Progenitor cell of endocrine pancreas (in vitro differentiated cells): ENCODE data around the gene PAM. TPM values are rescaled to one million over a fixed set of nuclear protein-coding genes. Genes with fewer than 3 reads are reported as not detected.

Experiments
- DNase-seq: peaks from one replicate; pipeline ENCODE4 v3.0.0; 2021; ENCODE audit warnings: low spot score; ENCODE audit not compliant: unreplicated experiment
- H3K27ac Mint-ChIP-seq: 2 replicates; pipeline ENCODE4 v1.8.0; 2021; ENCODE audit warnings: mild to moderate bottlenecking, moderate library complexity, mixed read lengths
- H3K27me3 Mint-ChIP-seq: 2 replicates; pipeline ENCODE4 v1.8.0; 2021; ENCODE audit warnings: mixed read lengths
- H3K36me3 Mint-ChIP-seq: 2 replicates; pipeline ENCODE4 v1.8.0; 2022; ENCODE audit warnings: mixed read lengths; ENCODE audit not compliant: insufficient read depth
- H3K4me1 Mint-ChIP-seq: 2 replicates; pipeline ENCODE4 v1.8.0; 2021; ENCODE audit warnings: low read depth, mixed read lengths
- H3K4me3 Mint-ChIP-seq: 2 replicates; pipeline ENCODE4 v1.8.0; 2021; ENCODE audit warnings: low read depth, mild to moderate bottlenecking, moderate library complexity, mixed read lengths
- H3K9me3 Mint-ChIP-seq: 2 replicates; pipeline ENCODE4 v1.8.0; 2021; ENCODE audit warnings: low read depth, mixed read lengths
- total RNA-seq: library from RNA; stranded (reverse); gene quantifications from 2 replicates; pipeline ENCODE4 v1.2.1, GENCODE V29; 2021
- TF ChIP-seq, protein P1 (sequence below): fragments of 200-600 bp; sonication (generic); IDR thresholded peaks from one replicate; pipeline ENCODE4 v1.5.0; 2021; ENCODE audit warnings: antibody characterized with exemption, mild to moderate bottlenecking; ENCODE audit not compliant: unreplicated experiment

Gene PAM
- total RNA-seq, 1 donor from 2014 or later, result 111 TPM

DNA sequence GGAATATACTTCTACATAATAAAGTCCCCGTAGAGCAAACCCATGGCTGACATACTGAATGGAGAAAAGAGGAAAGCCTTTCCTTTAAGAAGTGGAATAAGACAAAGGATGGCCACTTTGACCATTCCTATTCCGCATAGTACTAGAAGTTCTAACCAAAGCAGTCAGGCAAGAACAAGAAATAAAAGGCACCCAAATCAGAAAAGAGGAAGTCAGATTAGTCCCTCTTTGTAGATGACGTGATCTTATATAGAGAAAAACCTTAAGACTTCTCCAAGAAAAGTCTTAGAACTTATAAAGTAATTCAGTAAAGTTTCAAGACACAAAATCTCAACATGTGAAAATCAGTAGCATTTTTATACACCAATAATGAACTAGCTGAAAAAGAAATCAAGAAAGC lies 231.0 kb downstream of the PAM start:
- no peaks in the 10 kb centered on the region for H3K27me3 Mint-ChIP-seq
- H3K9me3 Mint-ChIP-seq, result peaks cover 9% of the 10 kb centered on the region
- TF ChIP-seq, protein P1, sequence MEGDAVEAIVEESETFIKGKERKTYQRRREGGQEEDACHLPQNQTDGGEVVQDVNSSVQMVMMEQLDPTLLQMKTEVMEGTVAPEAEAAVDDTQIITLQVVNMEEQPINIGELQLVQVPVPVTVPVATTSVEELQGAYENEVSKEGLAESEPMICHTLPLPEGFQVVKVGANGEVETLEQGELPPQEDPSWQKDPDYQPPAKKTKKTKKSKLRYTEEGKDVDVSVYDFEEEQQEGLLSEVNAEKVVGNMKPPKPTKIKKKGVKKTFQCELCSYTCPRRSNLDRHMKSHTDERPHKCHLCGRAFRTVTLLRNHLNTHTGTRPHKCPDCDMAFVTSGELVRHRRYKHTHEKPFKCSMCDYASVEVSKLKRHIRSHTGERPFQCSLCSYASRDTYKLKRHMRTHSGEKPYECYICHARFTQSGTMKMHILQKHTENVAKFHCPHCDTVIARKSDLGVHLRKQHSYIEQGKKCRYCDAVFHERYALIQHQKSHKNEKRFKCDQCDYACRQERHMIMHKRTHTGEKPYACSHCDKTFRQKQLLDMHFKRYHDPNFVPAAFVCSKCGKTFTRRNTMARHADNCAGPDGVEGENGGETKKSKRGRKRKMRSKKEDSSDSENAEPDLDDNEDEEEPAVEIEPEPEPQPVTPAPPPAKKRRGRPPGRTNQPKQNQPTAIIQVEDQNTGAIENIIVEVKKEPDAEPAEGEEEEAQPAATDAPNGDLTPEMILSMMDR, result no peak
- peaks cover 11% of the 10 kb centered on the region for H3K36me3 Mint-ChIP-seq
- DNase-seq, result no peak
- no peaks in the 10 kb centered on the region for H3K4me1 Mint-ChIP-seq
- no peak overlapping the region for H3K27ac Mint-ChIP-seq
- no peak overlapping the region for H3K4me3 Mint-ChIP-seq

DNA sequence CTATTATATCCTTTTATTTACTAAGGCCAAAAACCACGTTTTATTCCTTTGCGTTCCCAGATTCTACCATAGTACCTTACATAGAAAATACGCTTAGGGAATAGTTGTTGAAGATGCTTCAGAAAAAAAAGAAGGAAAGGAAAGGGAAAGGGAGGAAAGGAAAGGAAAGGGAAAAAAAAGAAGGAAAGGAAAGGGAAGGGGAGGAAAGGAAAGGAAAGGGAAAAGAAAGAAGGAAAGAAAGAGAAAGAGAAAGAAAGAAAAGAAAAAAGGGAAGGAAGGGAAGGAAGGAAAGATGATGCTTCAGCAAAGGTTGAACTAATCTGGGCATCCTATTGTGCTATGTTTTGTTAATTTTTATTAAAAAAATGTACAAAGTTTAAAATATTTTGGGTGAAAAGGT lies 233.4 kb downstream of the PAM start:
- no peaks in the 10 kb centered on the region for H3K27me3 Mint-ChIP-seq
- H3K4me3 Mint-ChIP-seq, result no peak overlapping the region
- H3K27ac Mint-ChIP-seq, result no peak overlapping the region
- DNase-seq, result no peak
- TF ChIP-seq, protein P1, result no peak
- peaks cover 3% of the 10 kb centered on the region for H3K36me3 Mint-ChIP-seq
- H3K4me1 Mint-ChIP-seq, result no peaks in the 10 kb centered on the region
- H3K9me3 Mint-ChIP-seq, result peaks cover 5% of the 10 kb centered on the region

DNA sequence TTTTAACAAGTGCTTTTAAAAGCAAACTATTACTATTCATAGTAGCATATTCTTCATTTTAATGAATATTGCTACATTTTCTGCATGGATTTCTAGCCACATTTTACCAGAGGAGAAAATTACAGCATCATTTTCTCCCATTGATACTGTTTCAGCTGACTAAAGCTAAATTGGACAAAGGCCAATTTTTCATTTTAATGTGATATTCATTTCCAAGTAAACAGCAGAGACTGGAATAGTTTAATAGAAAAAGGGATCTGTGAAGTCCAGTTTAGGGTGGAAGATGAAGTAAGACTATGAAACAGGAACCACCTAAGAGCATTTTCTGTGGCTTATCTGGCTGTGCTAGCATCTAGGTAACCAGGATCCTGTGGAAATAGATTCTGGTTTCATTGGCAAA lies 236.7 kb downstream of the PAM start:
- no peak for DNase-seq
- H3K27me3 Mint-ChIP-seq, result no peaks in the 10 kb centered on the region
- no peak overlapping the region for H3K27ac Mint-ChIP-seq
- TF ChIP-seq, protein P1, result no peak
- no peak overlapping the region for H3K4me3 Mint-ChIP-seq
- no peaks in the 10 kb centered on the region for H3K36me3 Mint-ChIP-seq
- H3K9me3 Mint-ChIP-seq, result no peaks in the 10 kb centered on the region
- H3K4me1 Mint-ChIP-seq, result peaks cover 7% of the 10 kb centered on the region

DNA sequence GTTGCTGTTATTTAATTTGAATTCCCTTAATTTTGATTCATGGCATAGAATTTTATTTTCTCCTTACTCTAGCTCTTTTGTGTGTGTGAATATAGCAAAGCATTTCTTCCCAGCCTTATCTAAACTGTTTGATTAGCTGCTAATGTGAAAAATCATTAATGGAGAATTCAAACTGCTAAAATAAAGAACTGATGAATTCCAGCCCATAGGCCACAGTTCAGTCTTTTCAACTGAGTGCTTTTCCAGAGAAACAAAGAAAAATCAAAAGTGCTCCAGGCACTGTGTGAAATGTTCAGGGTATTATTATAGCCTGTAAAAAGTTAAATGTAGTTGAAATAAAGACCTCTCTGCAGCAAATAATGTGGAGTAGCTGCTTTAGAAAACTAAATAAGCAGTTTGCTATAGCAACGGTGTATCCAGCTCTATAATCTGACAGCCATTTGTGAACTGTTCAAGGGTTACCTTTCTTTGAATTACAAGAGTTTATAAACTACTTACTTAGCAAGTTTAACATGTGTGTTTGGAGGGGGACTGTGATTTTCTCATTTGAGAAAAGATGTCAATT lies 241.0 kb downstream of the PAM start:
- DNase-seq, result no peak
- H3K4me3 Mint-ChIP-seq, result no peak overlapping the region
- peaks cover 7% of the 10 kb centered on the region for H3K4me1 Mint-ChIP-seq
- TF ChIP-seq, protein P1, result no peak
- no peak overlapping the region for H3K27ac Mint-ChIP-seq
- no peaks in the 10 kb centered on the region for H3K36me3 Mint-ChIP-seq
- H3K9me3 Mint-ChIP-seq, result peaks cover 4% of the 10 kb centered on the region
- no peaks in the 10 kb centered on the region for H3K27me3 Mint-ChIP-seq

DNA sequence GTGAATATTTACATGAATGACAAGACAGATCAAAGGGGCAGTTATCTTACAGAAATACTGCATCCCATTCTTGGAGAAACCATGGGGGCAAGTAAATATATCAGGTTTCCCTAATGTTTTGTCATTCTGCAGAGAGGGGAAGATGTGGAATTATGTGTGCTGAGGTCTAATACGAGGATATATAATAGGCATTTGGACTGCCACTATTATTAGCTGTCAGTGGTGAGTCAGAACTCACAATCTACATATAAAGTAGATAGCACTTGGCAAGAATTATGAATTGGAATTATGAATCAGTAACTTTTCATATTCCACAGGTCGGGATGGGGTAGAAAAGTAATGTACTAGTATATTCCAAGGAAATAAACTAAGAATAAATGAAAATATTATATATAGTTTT lies 243.1 kb downstream of the PAM start:
- Mint-ChIP-seq H3K36me3 (no peaks in the 10 kb centered on the region), H3K4me3 (no peak overlapping the region), H3K4me1 (peaks cover 7% of the 10 kb centered on the region), H3K27me3 (no peaks in the 10 kb centered on the region), H3K27ac (no peak overlapping the region), H3K9me3 (peaks cover 4% of the 10 kb centered on the region)
- TF ChIP-seq, protein P1, result no peak
- DNase-seq, result no peak
